HG03378 (cell line): ENCODE measurements around the gene LNP1.
A peak's percentile ranks its signal among the peaks of the same experiment; 100 is the strongest.
"Not testable (repeated sequence)": the region's sequence is repeated elsewhere in the genome, so short reads cannot be mapped to it uniquely, and the experiment has no call there.

ENCODE experiments used
- ATAC-seq: cut with Tn5 transposase; IDR thresholded peaks from one replicate; pipeline ENCODE4 v1.9.1; 2021; ENCODE audit warnings: mild to moderate bottlenecking, moderate library complexity; ENCODE audit not compliant: unreplicated experiment

LNP1 gene

DNA sequence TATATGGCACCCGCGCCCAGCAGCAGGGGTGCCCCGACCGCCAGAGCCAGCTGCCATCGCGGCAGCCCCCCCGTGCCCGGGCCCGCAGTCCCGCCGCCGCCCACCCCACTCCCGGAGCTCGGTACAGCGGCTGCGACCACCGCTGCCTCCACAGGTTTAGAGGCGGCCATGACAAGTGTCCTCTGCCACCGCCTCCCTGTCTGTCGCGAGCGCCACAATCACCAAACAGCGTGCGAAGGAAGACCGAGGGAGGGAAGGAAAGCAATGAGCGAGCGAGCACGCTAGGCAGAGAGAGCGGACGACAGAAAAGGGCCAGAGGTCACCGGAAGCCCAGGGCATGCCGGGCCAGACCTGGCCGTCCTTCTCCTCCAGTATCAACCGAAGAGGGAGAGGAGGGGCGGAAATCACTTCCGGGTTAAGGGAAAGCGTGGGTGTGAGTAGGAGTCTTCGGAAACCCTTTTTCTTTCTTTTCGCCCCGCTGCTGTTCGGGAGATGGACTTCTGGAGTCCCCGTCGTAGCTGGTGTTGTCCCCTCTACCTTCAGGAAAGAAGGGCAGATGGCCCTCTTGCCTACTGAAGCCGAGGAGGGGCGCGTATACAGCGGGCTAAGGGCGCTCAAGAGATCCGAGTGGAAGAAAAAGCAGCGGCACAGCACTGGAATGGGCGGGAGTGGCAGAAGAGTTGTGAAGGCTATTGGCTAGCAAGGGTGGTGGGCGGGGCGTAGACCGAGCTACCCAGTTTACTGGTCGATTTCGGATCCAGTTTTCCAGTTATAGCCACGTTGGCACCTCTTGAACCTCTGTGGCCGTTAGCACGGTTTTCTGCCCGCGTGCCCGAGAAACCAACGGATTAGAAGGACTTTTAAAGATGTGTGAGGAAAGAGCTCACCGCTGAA lies at the start of gene LNP1, which contains the start of gene TOMM70:
Gene LNP1 (plus strand): TSS at position 760 of the 894 bp plus-strand sequence. CDS start 28,191 bp downstream, outside the sequence.
Gene TOMM70 (minus strand): TSS at position 310 of the 894 bp plus-strand sequence. CDS start 140 bp downstream, at position 170.
- peak; percentile 87 for ATAC-seq

- ATAC-seq: not testable (repeated sequence)
Observed at GRCh38 chr3:100351770-100352169, 49.6 kb upstream of the LNP1 start.

GRCh38 chr3:100352296-100353231 lies 48.8 kb upstream of the LNP1 start:
- no peak for ATAC-seq

- peak; percentile 73 for ATAC-seq
Observed at GRCh38 chr3:100354850-100355249, 46.5 kb upstream of the LNP1 start.

DNA sequence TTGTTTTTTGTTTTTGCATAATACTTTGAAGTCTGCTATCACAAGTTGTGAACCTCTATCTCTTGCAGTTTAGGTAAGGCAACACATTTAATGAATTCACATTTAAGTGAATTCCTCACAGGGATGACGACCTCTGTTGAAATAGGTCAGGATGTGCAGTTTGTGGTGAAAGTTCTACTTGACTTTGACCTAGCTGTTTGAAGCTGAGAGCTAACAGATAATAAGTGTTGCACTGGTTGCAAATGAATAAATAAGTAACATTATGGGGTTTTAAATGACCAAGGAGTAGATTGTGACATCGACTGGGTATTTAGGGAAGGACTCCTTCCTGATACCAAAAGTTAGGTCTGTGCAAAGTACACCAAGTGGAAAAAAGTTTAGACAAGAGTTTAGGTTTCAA lies 42.9 kb upstream of the LNP1 start:
- no peak for ATAC-seq

- no peak for ATAC-seq
Observed at GRCh38 chr3:100359035-100359434, 42.3 kb upstream of the LNP1 start.

DNA sequence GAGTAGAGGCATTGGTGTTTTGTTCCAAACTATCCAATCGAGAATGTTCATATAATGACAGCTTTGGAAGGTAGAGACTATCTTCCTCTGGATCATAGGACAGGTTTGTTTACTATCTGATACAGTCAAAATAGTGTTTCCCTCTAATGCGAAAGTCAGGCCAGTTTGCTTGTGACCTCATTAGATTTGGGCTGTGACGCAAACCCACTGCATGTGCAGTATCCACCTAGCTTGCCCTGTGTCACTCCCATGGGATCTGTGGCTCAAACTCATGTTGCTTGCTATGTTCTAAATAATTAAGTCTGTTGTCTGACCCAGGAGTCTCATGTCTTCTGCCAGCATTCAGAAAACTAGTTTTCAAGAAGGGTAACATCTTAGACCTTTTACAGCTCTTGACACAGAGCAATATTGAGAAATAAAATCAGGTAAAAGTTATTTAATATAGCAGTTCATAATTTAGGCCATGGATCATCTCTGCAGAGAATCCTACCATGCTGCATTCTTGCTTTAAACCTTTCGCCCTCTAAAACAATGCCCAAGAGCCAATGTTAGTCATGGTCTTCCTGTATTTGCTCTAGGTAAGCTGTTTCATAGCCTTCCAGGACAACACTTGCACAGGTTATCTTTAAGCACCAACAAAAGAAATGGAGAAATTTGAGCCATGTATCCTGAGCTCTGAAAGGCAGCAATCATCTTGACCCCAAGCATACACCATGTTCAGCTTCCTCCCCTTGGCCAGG lies 40.4 kb upstream of the LNP1 start:
- ATAC-seq: no peak

DNA sequence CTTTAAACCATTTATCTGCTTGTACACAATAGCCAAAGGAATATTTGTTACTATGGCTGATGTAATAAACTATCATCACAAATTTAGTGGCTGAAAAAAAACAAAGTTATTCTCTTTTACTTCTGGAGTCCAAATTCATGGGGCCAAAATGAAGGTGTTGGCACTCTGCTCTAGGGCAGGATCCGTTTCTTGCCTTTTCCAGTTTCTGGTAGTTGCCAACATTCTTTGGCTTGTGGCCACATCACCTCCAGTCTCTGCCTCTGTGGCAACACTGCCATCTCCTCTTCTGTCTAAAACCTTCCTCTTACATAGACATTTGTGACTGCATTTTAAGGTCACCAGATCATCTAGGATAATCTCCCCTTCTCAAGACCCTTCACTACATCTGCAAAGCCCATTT lies 39.4 kb upstream of the LNP1 start:
- no peak for ATAC-seq

DNA sequence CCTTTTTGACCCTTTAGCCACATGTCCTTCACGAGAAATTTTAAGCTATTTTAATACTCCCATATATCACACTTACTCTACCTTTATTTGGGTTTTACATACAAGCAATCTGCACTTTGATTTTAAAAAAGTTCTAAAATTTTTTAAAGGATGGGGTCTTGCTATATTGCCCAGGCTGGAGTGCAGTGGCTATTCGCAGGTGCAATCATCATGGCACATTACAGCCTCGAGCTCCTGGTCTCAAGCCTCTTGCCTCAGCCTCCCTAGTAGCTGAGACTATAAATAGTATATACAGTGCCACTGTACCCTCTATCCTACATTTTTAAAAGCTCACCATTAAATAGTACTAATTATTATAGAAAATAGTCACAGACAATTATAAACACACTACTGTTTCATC lies 36.9 kb upstream of the LNP1 start:
- ATAC-seq: no peak

DNA sequence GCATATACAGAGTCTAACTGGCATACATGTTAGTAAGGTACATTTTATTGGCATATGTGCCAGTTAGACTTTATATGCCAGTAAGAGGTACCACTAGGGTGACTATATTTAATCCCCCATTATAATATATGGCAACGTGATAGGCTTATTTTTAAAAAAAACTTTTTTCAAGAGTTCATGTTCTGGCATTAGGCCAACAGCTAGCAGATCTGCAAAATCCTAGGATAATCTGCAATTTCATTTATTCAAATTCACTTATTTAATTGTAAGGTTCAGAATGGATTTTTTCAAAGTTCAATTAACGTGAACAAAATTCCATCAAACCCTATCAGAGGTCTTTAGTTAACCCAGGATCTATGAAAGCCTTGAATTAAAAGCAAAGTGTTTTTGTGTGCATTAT lies 34.9 kb upstream of the LNP1 start:
- ATAC-seq: no peak

- ATAC-seq: no peak
Observed at GRCh38 chr3:100368441-100368840, 32.9 kb upstream of the LNP1 start.

DNA sequence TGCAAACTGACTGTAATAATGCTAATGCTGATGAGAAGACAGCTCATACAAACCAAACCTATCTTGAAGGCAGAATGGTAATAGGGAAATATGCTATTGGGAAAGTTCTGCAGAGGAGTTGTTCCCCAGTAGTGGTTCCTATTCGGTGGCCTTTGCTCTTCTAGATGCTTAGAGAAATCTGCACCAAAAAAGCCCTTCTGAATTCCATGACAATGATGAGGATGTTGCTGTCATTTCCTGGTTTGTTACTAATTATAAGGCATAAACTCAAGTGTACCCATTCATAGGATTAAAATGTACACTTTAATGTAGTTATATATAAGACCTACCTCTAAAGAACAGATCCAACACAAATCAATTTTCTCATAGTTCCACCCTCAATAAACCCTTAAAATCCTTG lies 30.6 kb upstream of the LNP1 start:
- ATAC-seq: no peak

- no peak for ATAC-seq
Observed at GRCh38 chr3:100374521-100374920, 26.8 kb upstream of the LNP1 start.

DNA sequence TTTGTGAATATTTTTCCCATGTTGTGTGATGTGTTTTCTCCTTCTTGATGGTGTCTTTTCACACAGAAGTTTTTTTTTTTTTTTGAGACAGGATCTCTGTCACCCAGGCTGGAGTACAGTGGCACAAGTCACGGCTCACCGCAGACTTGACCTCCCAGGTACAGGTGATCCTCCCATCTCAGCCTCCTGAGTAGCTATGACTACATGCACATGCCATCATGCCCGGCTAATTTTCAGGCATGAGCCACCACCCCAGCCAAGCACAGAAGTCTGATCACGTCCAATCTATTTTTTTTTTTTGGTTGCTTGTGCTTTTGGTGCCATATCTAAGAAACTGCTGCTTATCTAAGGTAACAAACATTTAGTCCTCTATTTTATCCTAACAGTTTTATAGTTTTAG lies 25.0 kb upstream of the LNP1 start:
- ATAC-seq: no peak

GRCh38 chr3:100384733-100385525 lies 16.4 kb upstream of the LNP1 start:
- no peak for ATAC-seq

DNA sequence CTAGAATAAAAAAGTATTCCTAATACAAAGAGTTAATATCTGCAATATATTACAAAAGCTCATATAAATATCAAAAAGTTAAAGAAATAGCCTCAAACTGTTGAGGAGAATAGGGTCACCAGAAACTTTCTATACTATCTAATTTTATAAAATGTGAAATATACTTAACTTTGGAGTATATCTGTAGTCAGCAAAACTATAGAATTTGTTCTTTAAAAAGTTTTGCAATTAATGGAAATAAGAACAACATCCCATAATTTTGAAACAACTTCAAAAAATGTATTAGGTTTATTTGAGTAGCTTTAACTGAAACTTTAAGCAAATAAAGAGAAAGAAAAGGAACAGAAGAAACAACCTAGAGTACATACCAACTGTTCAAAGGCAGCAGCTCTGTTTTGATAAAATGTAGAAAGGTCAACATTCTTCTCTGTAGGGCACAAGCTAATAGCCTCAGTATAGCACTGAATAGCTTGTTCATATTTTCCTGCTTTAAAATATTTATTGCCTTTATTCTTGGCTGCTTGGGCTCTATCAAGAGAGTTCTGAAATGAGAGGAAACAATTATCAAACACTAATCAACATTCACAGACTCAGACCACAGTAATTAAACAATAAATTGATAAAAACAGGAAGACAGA lies 14.8 kb upstream of the LNP1 start:
- no peak for ATAC-seq

DNA sequence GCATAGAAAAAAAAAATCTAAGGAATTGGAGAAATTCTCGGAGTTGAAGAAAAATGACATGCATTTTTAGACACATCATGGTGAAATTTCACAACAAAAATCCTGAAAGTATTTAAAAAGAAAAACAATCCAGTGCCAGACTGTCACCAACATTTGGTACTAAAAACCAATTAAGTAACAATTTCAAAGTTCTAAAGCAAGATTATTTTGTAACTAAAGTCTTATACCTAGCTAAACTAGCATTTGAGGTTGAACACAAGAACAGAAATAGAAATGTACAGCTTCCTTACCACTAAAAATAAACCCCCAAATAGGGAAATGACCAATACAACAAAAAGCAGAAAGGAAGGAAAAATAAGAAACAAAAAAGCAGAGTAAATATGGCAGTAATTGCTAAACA lies 12.3 kb upstream of the LNP1 start:
- no peak for ATAC-seq

- no peak for ATAC-seq
Observed at GRCh38 chr3:100395679-100396431, 5.5 kb upstream of the LNP1 start.

- no peak for ATAC-seq
Observed at GRCh38 chr3:100396967-100397366, 4.4 kb upstream of the LNP1 start.
